Measurements from ENCODE around the gene MITF. TPM values are rescaled to one million over a fixed set of nuclear protein-coding genes. Genes with fewer than 3 reads are reported as not detected.

MITF gene
- polyA plus RNA-seq, 1 of the 3 experiments (the other 2 are of a cell fraction), result 1.7 TPM

DNA sequence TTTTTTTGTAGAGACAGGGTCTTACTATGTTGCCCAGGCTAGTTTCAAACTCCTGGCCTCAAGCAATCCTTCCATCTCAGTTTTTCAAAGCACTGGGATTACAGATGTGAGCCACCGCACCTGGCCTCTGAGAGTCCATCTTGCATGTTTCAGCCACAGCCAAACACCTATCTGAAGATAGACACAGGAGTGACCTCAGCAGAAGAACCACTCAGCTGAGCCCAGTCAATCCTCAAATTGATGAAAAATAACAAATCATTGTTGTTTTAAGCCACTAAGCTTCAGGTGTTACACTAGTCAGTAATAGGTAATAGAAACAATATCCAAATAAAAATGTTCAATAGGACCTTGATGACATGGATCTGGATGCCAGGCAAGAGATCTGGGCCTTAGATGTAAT lies 38.3 kb upstream of the MITF start:
- ChIA-PET CTCF (no interaction called here), POLR2A (no interaction called here)
- Histone ChIP-seq H3K79me2 (ENCODE audit: insufficient read depth) (no peaks in the 10 kb centered on the region), H3K4me2 (no peak overlapping the region), H3K4me3 (ENCODE audit: low read depth in 2 of 2, low read length in 1 of 2) (no peak overlapping the region), H2AFZ (ENCODE audit: low read depth) (no peak overlapping the region), H3K9me2 (no peaks in the 10 kb centered on the region), H4K20me1 (ENCODE audit: insufficient read depth) (no peaks in the 10 kb centered on the region), H3K27ac (ENCODE audit: low read depth in 2 of 2, low read length in 1 of 2) (no peak overlapping the region), H3K36me3 (replicated peaks in 1 of 2; ENCODE audit: control insufficient read depth in 1 of 2, insufficient read depth in 2 of 2, low read length in 1 of 2) (no peaks in the 10 kb centered on the region), H3K27me3 (ENCODE audit: insufficient read depth) (no peaks in the 10 kb centered on the region), H3K4me1 (ENCODE audit: control insufficient read depth in 1 of 2, insufficient read depth in 2 of 2, low read depth in 1 of 2, low read length in 1 of 2) (no peaks in the 10 kb centered on the region; a peak in 1 of 4 replicates), H3K9me3 (no peaks in the 10 kb centered on the region), H3F3A (replicated peaks; ENCODE audit: insufficient read depth) (no peaks in the 10 kb centered on the region), H3K9ac (no peak overlapping the region)
- no peak for DNase-seq
- 90% methylated on average over 1 of the region's 1 CpG for WGBS (ENCODE audit: low lambda C conversion rate)
- TF ChIP-seq SIN3A (IDR thresholded peaks at IDR 0.05; ENCODE audit: borderline replicate concordance, low read depth, low read length), result no peak
- TF ChIP-seq, protein P1, sequence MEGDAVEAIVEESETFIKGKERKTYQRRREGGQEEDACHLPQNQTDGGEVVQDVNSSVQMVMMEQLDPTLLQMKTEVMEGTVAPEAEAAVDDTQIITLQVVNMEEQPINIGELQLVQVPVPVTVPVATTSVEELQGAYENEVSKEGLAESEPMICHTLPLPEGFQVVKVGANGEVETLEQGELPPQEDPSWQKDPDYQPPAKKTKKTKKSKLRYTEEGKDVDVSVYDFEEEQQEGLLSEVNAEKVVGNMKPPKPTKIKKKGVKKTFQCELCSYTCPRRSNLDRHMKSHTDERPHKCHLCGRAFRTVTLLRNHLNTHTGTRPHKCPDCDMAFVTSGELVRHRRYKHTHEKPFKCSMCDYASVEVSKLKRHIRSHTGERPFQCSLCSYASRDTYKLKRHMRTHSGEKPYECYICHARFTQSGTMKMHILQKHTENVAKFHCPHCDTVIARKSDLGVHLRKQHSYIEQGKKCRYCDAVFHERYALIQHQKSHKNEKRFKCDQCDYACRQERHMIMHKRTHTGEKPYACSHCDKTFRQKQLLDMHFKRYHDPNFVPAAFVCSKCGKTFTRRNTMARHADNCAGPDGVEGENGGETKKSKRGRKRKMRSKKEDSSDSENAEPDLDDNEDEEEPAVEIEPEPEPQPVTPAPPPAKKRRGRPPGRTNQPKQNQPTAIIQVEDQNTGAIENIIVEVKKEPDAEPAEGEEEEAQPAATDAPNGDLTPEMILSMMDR (IDR thresholded peaks at IDR 0.05), result no peak
- TF ChIP-seq, protein P2, sequence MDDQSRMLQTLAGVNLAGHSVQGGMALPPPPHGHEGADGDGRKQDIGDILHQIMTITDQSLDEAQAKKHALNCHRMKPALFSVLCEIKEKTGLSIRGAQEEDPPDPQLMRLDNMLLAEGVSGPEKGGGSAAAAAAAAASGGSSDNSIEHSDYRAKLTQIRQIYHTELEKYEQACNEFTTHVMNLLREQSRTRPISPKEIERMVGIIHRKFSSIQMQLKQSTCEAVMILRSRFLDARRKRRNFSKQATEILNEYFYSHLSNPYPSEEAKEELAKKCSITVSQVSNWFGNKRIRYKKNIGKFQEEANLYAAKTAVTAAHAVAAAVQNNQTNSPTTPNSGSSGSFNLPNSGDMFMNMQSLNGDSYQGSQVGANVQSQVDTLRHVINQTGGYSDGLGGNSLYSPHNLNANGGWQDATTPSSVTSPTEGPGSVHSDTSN (IDR thresholded peaks at IDR 0.05), result no peak
- no peak for TF ChIP-seq JUND (IDR thresholded peaks at IDR 0.05)
- no peak for TF ChIP-seq RCOR1 (IDR thresholded peaks at IDR 0.05; ENCODE audit: low read length)
- no peak for TF ChIP-seq FOXJ3 (CRISPR knock-in tag; IDR thresholded peaks at IDR 0.05)

DNA sequence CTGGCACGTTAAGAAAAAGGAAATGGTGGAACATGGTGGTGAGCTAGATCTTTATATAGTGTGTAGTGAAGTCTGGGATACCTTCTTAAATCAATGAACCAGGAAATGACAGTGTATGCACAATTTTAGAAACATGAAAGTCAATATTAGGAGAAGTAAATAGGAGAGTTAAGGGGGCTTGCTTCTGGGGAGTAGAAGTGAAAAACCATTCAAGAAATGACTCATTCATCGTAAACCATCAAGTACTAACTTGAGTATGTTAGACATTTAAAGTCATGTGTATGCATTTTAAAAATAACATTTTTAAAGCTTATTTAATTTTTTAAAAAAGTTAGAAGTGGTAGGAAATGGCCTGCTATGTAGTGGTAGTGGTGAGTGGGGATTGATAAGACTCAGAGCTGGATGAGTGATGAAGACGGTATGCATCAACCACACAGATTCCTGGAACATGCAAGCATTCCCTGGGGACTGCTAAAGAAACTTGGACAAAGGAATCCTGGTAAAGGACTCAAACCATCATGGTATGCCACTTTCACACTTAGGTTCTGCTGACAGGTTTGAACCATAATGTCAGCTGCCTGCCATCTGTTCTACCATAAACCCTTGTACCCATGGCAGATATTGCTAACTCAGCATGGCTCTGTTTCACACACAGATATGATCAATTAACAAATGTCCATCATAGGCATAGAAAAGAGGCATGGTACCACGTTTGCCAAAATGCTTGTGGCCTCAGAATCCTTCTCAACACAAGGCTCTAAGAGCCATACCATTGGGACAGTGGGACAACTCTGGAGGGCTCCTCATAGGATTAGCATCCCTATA lies 28.9 kb upstream of the MITF start:
- H3K4me3 ChIP-seq (ENCODE audit: low read depth in 2 of 2, low read length in 1 of 2), result no peak overlapping the region
- ChIA-PET POLR2A (no interaction called here), CTCF (interaction anchor here (2.7 kb wide), 1 partner anchor 19 kb away, joined by 9 read pairs; no protein-coding TSS in a partner anchor)
- no peaks in the 10 kb centered on the region for H3K9me2 ChIP-seq
- H3K9me3 ChIP-seq, result no peaks in the 10 kb centered on the region
- H3K36me3 ChIP-seq (replicated peaks in 1 of 2; ENCODE audit: control insufficient read depth in 1 of 2, insufficient read depth in 2 of 2, low read length in 1 of 2), result no peaks in the 10 kb centered on the region
- H3K4me1 ChIP-seq (ENCODE audit: control insufficient read depth in 1 of 2, insufficient read depth in 2 of 2, low read depth in 1 of 2, low read length in 1 of 2), result no peaks in the 10 kb centered on the region
- WGBS (ENCODE audit: low lambda C conversion rate), result 68% methylated on average over 4 of the region's 4 CpGs
- H3F3A ChIP-seq (replicated peaks; ENCODE audit: insufficient read depth), result no peaks in the 10 kb centered on the region
- H3K79me2 ChIP-seq (ENCODE audit: insufficient read depth), result no peaks in the 10 kb centered on the region
- H3K4me2 ChIP-seq, result no peak overlapping the region
- H3K27ac ChIP-seq (ENCODE audit: low read depth in 2 of 2, low read length in 1 of 2), result no peak overlapping the region
- no peaks in the 10 kb centered on the region; the same call in 1 of the 2 replicates for H3K27me3 ChIP-seq (ENCODE audit: insufficient read depth)
- TF ChIP-seq TCF12 (IDR thresholded peaks at IDR 0.05), result peak; percentile 24; the same call in 1 of the 2 replicates
- no peak for TF ChIP-seq MEF2A (IDR thresholded peaks at IDR 0.05; ENCODE audit: borderline replicate concordance, low read depth)
- no peak for TF ChIP-seq TEAD4 (IDR thresholded peaks at IDR 0.05; ENCODE audit: borderline replicate concordance, insufficient read depth)
- no peaks in the 10 kb centered on the region for H4K20me1 ChIP-seq (ENCODE audit: insufficient read depth)
- DNase-seq, result no peak
- H2AFZ ChIP-seq (ENCODE audit: low read depth), result no peak overlapping the region
- no peak overlapping the region for H3K9ac ChIP-seq
